NCI-H1436 (cell line): ENCODE results near the gene GPC5.
"Not testable (repeated sequence)": the region's sequence is repeated elsewhere in the genome, so short reads cannot be mapped to it uniquely, and the experiment has no call there.

Experiments
- DNase-seq: peaks from one replicate; lab custom pipeline; 2025; lab: John Stamatoyannopoulos, UW

Gene GPC5

DNA sequence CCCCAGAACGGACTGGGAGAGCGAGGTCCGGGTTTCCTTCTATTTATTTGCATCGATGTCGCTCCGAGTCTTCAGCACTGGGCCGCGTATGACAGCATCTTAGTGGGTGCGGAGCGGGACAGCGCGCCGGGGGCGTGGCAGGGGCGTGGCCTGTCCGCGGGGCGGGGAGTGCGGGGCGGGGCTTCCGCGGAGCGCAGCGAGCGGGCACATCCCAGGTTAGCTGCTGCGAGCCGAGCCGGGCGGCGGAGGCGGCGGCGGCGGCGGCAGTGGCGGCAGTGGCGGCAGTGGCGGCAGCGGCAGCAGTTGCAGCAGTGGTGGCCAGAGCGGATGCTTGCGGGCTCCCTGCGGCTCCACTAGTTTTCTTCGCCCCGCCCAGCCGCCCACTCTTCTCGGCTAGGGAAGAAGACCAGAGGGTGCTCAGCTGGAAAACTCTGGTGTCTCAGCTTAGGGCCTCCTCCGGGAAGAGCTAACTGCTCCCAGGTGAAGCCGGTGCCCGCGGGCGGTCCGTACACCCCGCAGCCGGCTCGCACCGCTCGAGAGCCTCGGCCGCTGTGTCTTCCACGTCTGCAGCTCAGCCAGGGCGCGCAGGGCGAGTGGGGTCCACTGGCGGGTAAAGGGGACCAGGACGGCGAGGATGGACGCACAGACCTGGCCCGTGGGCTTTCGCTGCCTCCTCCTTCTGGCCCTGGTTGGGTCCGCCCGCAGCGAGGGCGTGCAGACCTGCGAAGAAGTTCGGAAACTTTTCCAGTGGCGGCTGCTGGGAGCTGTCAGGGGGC, at the start of gene GPC5:
Gene GPC5, plus strand, starts transcription at position 209 of the 776 bp plus-strand sequence.
- peak; percentile 52 for DNase-seq

- DNase-seq = peak; percentile 80
These were observed 49.5 kb upstream of the GPC5 start for GRCh38 chr13:91348906-91349435.

DNA sequence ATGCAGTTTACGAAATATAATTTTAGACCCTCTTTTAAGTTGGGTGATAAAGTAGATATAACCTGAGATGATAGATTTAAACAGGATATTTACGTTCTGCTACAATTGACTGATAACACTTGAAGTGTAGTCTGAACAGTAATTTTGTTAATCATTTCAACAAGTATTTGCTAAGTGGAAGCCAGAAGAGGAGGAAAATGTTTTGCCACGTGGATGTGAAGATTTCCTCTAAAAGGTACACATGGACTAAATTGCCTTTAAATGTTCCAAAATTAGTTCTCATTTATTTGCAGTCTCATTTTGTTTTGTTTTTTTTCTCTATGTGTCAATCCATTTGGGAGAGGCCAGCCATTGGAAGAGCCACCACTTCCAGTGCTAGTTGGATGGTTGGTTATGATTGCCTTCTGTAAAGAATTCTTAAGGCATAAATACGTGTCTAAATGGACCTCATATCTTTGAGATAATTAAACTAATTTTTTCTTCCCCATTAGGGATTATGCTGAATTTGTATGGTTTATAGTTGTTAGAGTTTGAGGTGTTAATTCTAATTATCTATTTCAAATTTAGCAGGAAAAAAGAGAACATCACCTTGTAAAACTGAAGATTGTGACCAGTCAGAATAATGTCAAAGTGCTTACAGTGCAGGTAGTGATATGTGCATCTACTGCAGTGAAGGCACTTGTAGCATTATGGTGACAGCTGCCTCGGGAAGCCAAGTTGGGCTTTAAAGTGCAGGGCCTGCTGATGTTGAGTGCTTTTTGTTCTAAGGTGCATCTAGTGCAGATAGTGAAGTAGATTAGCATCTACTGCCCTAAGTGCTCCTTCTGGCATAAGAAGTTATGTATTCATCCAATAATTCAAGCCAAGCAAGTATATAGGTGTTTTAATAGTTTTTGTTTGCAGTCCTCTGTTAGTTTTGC, 48.2 kb upstream of the GPC5 start:
- no peak for DNase-seq

- DNase-seq = no peak
These were observed 47.3 kb upstream of the GPC5 start for GRCh38 chr13:91351123-91351522.

DNA sequence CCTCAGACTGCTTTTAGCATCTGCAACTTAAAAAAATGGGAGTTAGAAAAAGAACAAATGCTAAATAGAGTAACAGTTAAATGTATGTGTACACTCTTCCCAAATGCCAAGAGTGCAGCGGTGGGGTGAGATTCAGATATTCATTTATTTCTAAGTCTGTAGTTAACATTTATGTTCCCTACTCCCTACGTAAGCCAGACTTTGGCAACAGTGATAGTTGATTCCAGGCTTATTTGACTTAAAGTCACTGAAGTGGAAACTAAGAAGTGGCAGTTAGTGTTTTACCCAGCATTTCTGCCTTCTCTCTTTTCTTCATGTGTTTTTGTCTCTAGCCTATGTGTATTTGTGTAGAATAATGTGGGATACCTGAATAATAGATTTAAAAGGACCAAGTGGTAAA, 46.4 kb upstream of the GPC5 start:
- DNase-seq = no peak

DNA sequence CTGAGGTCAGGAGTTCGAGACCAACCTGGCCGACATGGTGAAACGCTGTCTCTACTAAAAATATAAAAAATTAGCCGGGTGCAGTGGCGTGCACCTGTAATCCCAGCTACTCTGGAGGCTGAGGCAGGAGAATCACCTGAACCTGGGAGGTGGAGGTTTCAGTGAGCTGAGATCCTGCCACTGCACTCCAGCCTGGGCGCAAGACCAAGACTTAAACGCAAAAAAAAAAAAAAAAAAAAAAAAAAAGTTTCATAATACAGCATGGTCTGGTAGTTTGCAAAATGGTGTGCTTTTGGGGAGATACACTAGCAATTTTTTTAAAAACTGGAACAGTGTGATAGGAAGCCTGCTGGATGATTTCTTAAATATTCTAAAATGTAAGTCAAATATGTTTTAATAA, 45.5 kb upstream of the GPC5 start:
- DNase-seq = not testable (repeated sequence)

GRCh38 chr13:91353494-91353893, 44.9 kb upstream of the GPC5 start:
- no peak for DNase-seq

- DNase-seq = no peak
These were observed 43.2 kb upstream of the GPC5 start for GRCh38 chr13:91355099-91355825.

GRCh38 chr13:91355826-91356710, 42.4 kb upstream of the GPC5 start:
- DNase-seq = no peak

DNA sequence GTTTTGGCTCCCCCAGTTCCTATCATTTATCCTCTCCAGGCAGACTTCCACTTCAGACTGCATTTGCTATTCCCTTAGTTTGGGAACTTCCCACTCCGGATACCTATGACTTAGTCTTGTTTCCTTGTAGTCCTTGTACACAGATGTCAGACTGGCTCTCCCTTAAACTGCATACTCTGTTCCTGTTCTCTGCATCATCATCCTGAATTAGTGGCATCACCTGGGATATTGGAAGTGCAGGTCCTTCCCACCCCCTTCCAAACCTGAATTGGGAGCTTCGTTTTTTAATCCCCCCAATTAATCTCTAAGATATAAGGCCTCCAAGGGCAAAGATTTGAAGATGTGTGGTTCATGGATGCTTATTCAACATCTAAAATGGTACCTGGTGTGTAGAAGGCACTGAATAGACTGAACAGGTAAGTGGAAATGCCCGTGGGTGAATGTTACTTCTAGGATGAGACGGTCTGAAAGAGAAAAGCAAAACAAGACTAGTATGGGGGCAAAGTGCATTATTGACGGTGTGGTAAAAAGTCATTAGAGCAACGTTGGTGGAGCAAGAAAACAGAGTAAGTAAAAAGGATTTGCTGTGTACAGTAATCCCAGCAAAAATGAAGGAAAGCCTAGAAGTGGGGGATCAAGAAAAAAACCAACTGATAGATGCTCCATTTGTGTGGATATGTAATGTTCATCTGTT, 41.4 kb upstream of the GPC5 start:
- DNase-seq = no peak

- no peak for DNase-seq
These were observed 40.6 kb upstream of the GPC5 start for GRCh38 chr13:91357613-91358386.

DNA sequence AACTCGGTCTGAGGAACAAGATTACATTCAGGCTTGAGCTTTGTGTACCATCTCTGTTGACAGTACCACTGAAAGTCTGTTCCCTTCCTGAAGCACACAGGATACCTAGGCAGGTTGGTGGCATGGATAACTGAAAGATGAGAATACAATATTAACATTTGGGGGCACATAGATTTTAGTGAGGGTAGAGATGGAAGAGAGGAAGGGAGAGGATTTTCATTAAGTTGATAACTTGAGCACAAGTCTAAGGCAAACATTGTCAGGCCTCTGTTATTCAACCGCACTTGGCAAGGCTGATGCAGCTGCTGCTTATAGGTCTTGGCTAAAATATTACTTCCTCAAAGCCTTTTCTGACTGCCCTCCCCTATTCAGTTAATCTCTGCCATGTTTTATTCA, 40.0 kb upstream of the GPC5 start:
- no peak for DNase-seq

GRCh38 chr13:91359111-91359510, 39.3 kb upstream of the GPC5 start:
- DNase-seq = no peak

DNA sequence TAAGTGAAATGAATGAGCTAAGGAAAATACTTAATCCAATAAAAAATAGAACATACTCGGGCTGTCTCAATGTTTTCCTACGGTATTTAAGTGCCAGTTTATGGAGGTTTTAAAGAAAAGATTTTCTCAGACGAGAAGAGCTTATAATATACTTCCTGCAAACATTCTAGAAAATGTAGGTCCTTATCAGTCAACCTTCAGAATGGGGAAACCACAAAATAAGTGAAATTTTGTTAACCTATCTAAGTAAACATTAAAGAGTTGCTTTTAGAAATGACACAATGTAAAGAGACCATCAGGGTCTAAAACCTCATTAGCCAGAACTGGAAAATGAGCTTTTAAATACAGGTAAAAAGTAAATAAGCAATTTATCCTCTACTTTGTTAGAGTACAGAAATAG, 38.8 kb upstream of the GPC5 start:
- no peak for DNase-seq

DNA sequence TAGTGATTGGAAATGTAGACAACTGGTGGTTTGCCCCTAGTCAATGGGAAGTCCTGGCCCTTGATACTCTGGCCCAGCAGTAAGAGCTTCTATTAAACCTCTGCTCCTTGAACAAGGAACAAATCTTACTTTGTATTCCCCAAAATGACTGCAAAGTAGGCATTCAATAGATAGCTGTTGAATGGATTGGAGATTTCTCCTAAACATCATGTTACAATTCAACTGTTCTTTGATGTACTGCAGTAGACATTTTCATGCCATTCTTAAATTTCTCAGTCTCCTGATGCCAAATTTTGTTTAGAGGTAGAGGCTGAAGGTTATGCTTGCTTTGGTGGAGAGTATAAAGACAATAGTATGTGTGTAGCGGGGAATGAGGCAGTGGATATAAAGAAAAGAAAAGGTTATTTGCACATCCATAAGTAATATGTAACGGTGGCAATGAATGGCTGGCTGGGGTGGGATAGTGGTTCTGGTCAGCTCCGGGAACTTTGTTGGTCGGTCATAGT, 38.1 kb upstream of the GPC5 start:
- DNase-seq = no peak

DNA sequence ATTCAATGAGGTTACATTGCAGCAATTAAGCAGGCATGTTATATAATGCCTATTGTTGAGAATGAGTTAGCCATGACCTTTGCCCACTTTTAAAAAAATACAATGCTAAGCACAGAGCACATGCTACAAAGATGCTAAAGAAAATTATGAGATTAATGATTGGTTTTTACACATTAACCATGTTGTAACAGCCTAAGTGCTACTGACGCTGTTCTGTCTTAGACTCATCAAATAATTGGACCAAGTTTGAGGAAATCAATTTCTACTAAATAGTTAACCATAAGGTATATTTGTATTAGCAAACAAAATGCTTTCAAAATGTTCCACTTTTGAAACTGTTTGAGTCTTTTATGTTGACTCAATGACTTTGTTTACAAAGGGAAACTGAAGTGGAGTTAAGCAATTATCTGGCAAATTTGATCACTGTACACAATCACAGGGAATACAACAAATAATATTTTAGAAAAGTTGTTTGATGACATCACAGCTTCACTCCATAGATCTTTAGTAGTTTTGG, 36.6 kb upstream of the GPC5 start:
- no peak for DNase-seq

- DNase-seq = no peak
These were observed 35.5 kb upstream of the GPC5 start for GRCh38 chr13:91362908-91363307.

GRCh38 chr13:91368101-91368500, 30.3 kb upstream of the GPC5 start:
- no peak for DNase-seq

- DNase-seq = no peak
These were observed 29.6 kb upstream of the GPC5 start for GRCh38 chr13:91368676-91369440.
